Activated CD8-positive, alpha-beta memory T cell treated with anti-CD3 and anti-CD28 coated beads for 48 hours (primary cell): ENCODE measurements around the gene C10orf71.

ENCODE experiments used
- DNase-seq, 3 experiments: peaks; one replicate each; pipeline ENCODE4 v3.0.0-alpha.2; 2020; ENCODE audit warnings: low read depth in 2 of 3, low spot score in 2 of 3

The C10orf71 gene

DNA sequence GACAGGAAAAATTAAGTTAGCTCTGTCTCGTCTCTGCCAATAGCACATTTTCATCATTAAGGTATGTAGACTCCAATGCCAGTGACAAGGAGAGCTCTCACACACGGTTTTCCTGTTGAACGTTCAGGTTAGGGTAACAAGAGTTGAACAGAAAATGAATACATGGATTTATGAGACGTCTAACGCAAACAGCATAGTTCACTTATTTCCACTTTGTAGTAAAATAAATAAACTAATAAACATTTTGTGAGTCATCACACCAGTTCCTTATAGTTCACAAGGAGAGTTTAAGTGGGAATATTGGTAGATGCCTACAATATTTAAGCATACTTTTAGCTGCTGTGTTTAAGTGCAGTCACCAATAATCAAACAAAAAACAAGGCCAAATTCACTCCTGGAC, 75.8 kb downstream of the C10orf71 start:
- DNase-seq = no peak

DNA sequence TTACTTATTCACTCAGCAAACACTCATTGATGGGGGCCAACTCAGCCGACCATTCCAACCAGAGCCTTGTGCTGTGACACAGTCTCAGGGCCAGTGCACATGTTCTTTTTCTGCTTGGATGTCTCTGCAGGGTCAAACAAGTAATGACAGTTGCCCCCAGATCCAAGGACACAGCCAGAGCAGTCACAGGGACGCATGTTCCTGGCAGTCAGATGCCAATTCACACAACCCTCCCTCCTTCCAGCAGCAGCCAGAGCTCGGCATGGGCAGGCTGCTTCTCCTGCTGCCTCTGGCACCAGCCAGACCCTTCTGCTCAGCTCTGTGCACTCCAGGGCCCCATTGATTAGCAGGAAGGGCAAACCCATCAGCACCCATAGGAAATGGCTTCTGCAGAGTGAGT, 76.6 kb downstream of the C10orf71 start:
- no peak for DNase-seq
